IPS-18c (cell line): ENCODE results near the gene POU2F3.

Source experiments
- H3K4me3 ChIP-seq: 2 replicates; pipeline ENCODE4 v1.7.0; 2013; ENCODE audit warnings: low read depth, mild to moderate bottlenecking, low read length, moderate library complexity; ENCODE audit not compliant: insufficient read depth
- H3K9me3 ChIP-seq: one replicate; pipeline ENCODE4 v1.6.1; 2013; ENCODE audit warnings: mild to moderate bottlenecking, low read length, moderate library complexity; ENCODE audit not compliant: control insufficient read depth, insufficient read depth

The POU2F3 gene

GRCh38 chr11:120208001-120208441 is 31.9 kb upstream of the POU2F3 start:
- Histone ChIP-seq H3K4me3 (no peak overlapping the region), H3K9me3 (no peaks in the 10 kb centered on the region)

GRCh38 chr11:120208777-120209176 is 31.2 kb upstream of the POU2F3 start:
- Histone ChIP-seq H3K4me3 (no peak overlapping the region), H3K9me3 (no peaks in the 10 kb centered on the region)

- peak overlapping the region; percentile 48 for H3K4me3 ChIP-seq
- no peaks in the 10 kb centered on the region for H3K9me3 ChIP-seq
Measured at GRCh38 chr11:120209746-120210625, 30.0 kb upstream of the POU2F3 start.

GRCh38 chr11:120210626-120211521 is 29.1 kb upstream of the POU2F3 start, which contains the start of gene OAF:
Gene OAF (plus strand): TSS chr11:120211032. CDS start chr11:120211280, 248 bp downstream.
- Histone ChIP-seq H3K4me3 (peak within 1 kb of the TSS; percentile 48), H3K9me3 (no peaks in the 10 kb centered on the region)

GRCh38 chr11:120211522-120212258 is 28.2 kb upstream of the POU2F3 start:
- Histone ChIP-seq H3K9me3 (no peaks in the 10 kb centered on the region), H3K4me3 (peak overlapping the region; percentile 48)

- Histone ChIP-seq H3K9me3 (no peaks in the 10 kb centered on the region), H3K4me3 (no peak overlapping the region)
Measured at GRCh38 chr11:120212259-120212878, 27.6 kb upstream of the POU2F3 start.

- H3K4me3 ChIP-seq: no peak overlapping the region
- no peaks in the 10 kb centered on the region for H3K9me3 ChIP-seq
Measured at GRCh38 chr11:120212926-120213325, 27.0 kb upstream of the POU2F3 start.

GRCh38 chr11:120214581-120214980 is 25.4 kb upstream of the POU2F3 start:
- no peaks in the 10 kb centered on the region for H3K9me3 ChIP-seq
- H3K4me3 ChIP-seq: no peak overlapping the region

- Histone ChIP-seq H3K9me3 (no peaks in the 10 kb centered on the region), H3K4me3 (no peak overlapping the region)
Measured at GRCh38 chr11:120215634-120216033, 24.3 kb upstream of the POU2F3 start.

- peaks cover under 1% of the 10 kb centered on the region for H3K9me3 ChIP-seq
Measured at GRCh38 chr11:120216426-120217102, 23.4 kb upstream of the POU2F3 start.

GRCh38 chr11:120217526-120217925 is 22.4 kb upstream of the POU2F3 start:
- H3K4me3 ChIP-seq: no peak overlapping the region
- peaks cover 2% of the 10 kb centered on the region for H3K9me3 ChIP-seq

More at GRCh38 chr11:120216426-120217102, 23.4 kb upstream of the POU2F3 start:
- no peak overlapping the region for H3K4me3 ChIP-seq

GRCh38 chr11:120217941-120218694 is 21.8 kb upstream of the POU2F3 start:
- peaks cover 2% of the 10 kb centered on the region for H3K9me3 ChIP-seq
- no peak overlapping the region for H3K4me3 ChIP-seq

GRCh38 chr11:120218695-120219033 is 21.3 kb upstream of the POU2F3 start:
- Histone ChIP-seq H3K9me3 (peaks cover 2% of the 10 kb centered on the region), H3K4me3 (no peak overlapping the region)

GRCh38 chr11:120219232-120219937 is 20.6 kb upstream of the POU2F3 start:
- Histone ChIP-seq H3K4me3 (no peak overlapping the region), H3K9me3 (peaks cover 2% of the 10 kb centered on the region)
